ENCODE results near the gene COLEC11. TPM values are rescaled to one million over a fixed set of nuclear protein-coding genes. Genes with fewer than 3 reads are reported as not detected.
A peak's percentile ranks its signal among the peaks of the same experiment; 100 is the strongest.

COLEC11 gene
- total and polyA plus RNA-seq, 2 of the 13 experiments (the other 11 are each of a cell fraction or from before 2014, with no cell fraction given) = 1.5 to 3.0 TPM

DNA sequence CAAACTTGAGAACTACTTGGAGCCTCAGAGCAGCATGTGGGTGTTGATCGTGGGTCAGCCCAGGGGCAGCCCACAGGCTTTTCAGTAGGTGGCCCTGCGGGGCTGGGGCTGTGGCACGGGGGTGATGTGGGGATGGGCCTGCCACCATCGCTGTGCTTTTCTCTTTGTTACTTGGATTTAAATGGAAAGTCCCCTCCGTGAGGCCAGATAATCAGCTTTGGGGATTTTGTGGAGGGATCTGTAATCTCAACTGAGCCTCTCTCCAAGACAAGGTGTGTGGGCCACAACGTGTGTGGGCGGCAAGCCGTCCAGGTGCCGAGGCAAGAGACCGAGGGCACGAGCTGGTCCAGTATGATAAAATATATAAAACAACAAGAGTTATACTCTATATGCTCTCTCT is 16.7 kb downstream of the COLEC11 start (continued):
- TF ChIP-seq RBM39 (IDR thresholded peaks at IDR 0.05; ENCODE audit: low read depth, low read length, poor library complexity, severe bottlenecking) (no peak), HNRNPK (IDR thresholded peaks at IDR 0.05; ENCODE audit: low read depth, low read length, poor library complexity, severe bottlenecking) (no peak), PPARG (CRISPR knock-in tag; conservative IDR thresholded peaks at IDR 0.05) (no peak), ZNF556 (CRISPR knock-in tag; IDR thresholded peaks at IDR 0.05; ENCODE audit: borderline replicate concordance) (no peak), ZNF577 (CRISPR knock-in tag; IDR thresholded peaks at IDR 0.05; ENCODE audit: borderline replicate concordance, low read depth) (no peak)

- ChIA-PET POLR2A (no interaction called here), CTCF (ENCODE audit: low intra/inter-chr PET ratio, low total read pairs) (no interaction called here)
- peak; percentile 14; the same call in 1 of the 3 replicates for ATAC-seq
- peaks cover 13% of the 10 kb centered on the region; the same call in 1 of the 2 replicates for H3K4me1 ChIP-seq (ENCODE audit: insufficient read depth, low read length)
- H3K4me3 ChIP-seq (replicated peaks in 1 of 3; ENCODE audit: insufficient read depth in 1 of 3, low read depth in 2 of 3, low read length in 3 of 3) = no peak overlapping the region
- no peak overlapping the region for H3K27ac ChIP-seq (ENCODE audit: extremely low read length, insufficient read depth, low read length)
- H2AFZ ChIP-seq (ENCODE audit: low read length) = no peak overlapping the region
- intact Hi-C loops (cut with micrococcal nuclease; ENCODE audit: unreplicated experiment) (no loop called here), in situ Hi-C loops (cut with HindIII; ENCODE audit: extremely low pct_ligation_motif_present, low pct_unique_long_range_greater_than_20kb) (no loop called here)
- peaks cover 6% of the 10 kb centered on the region; the same call in 1 of the 2 replicates for H3K9me3 ChIP-seq (ENCODE audit: low read length)
- FAIRE-seq = no peak
- no TSS peak for BruUV-seq (replicated peaks)
- H3K36me3 ChIP-seq (replicated peaks in 1 of 2; ENCODE audit: control insufficient read depth in 1 of 2, insufficient read depth in 2 of 2, low read length in 2 of 2) = no peaks in the 10 kb centered on the region
- H3K27me3 ChIP-seq (ENCODE audit: control insufficient read depth in 1 of 2, insufficient read depth in 2 of 2, low read length in 2 of 2) = peaks cover 2 to 8% of the 10 kb centered on the region in 2 experiments; a peak in 3 of 5 replicates
- WGBS (ENCODE audit: low lambda C conversion rate) = 68% methylated on average over 29 of the region's 29 CpGs
- no peak overlapping the region for H3K4me2 ChIP-seq (ENCODE audit: low read depth, low read length)
- H3K9ac ChIP-seq (ENCODE audit: insufficient read depth, low read depth, low read length) = no peak overlapping the region
- no peaks in the 10 kb centered on the region for H4K20me1 ChIP-seq (ENCODE audit: insufficient read depth, low read length)
- no peaks in the 10 kb centered on the region for H3K79me2 ChIP-seq (ENCODE audit: insufficient read depth, low read length)
- no peak for DNase-seq (ENCODE audit: low spot score)
- TF ChIP-seq RFX1 (IDR thresholded peaks at IDR 0.05) (no peak), ZNF646 (CRISPR knock-in tag; IDR thresholded peaks at IDR 0.05) (no peak), ZNF879 (CRISPR knock-in tag; IDR thresholded peaks at IDR 0.05) (no peak), HNRNPUL1 (IDR thresholded peaks at IDR 0.05; ENCODE audit: low read depth, low read length) (no peak), ZNF784 (CRISPR knock-in tag; IDR thresholded peaks at IDR 0.05; ENCODE audit: borderline replicate concordance) (no peak)
- TF ChIP-seq, protein P1, sequence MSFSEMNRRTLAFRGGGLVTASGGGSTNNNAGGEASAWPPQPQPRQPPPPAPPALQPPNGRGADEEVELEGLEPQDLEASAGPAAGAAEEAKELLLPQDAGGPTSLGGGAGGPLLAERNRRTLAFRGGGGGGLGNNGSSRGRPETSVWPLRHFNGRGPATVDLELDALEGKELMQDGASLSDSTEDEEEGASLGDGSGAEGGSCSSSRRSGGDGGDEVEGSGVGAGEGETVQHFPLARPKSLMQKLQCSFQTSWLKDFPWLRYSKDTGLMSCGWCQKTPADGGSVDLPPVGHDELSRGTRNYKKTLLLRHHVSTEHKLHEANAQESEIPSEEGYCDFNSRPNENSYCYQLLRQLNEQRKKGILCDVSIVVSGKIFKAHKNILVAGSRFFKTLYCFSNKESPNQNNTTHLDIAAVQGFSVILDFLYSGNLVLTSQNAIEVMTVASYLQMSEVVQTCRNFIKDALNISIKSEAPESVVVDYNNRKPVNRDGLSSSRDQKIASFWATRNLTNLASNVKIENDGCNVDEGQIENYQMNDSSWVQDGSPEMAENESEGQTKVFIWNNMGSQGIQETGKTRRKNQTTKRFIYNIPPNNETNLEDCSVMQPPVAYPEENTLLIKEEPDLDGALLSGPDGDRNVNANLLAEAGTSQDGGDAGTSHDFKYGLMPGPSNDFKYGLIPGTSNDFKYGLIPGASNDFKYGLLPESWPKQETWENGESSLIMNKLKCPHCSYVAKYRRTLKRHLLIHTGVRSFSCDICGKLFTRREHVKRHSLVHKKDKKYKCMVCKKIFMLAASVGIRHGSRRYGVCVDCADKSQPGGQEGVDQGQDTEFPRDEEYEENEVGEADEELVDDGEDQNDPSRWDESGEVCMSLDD (CRISPR knock-in tag; IDR thresholded peaks at IDR 0.05; ENCODE audit: borderline replicate concordance) = no peak
These were observed 18.0 kb downstream of the COLEC11 start for GRCh38 chr2:3612639-3613523.
